B cell (primary cell): Measurements from ENCODE around the gene LZTR1. TPM values are rescaled to one million over a fixed set of nuclear protein-coding genes. Genes with fewer than 3 reads are reported as not detected.

ENCODE experiments used
- ATAC-seq: fragments of 200-7000 bp; cut with Tn5 transposase; one replicate; pipeline ENCODE4 v1.10.0; 2021; ENCODE audit warnings: low read depth, mild to moderate bottlenecking, moderate number of reproducible peaks, moderate library complexity
- CTCF ChIA-PET: fragments of 350-600 bp; sonication (Branson Sonifier 250); formaldehyde crosslinking; loops from one replicate; lab custom pipeline; 2021; ENCODE audit warnings: antibody characterized with exemption, inconsistent platforms; lab: Charles Lee
- POLR2A ChIA-PET: fragments of 350-600 bp; sonication (Branson Sonifier 250); formaldehyde crosslinking; loops from one replicate; lab custom pipeline; 2021; ENCODE audit warnings: antibody characterized with exemption; lab: Charles Lee
- DNase-seq: peaks from one replicate; pipeline ENCODE4 v3.0.0; 2013
- H2AFZ ChIP-seq: 2 replicates; pipeline ENCODE4 v1.6.1; 2012; ENCODE audit warnings: mild to moderate bottlenecking, low read depth, low read length; ENCODE audit not compliant: insufficient read depth, poor library complexity, severe bottlenecking
- H3K27ac ChIP-seq, 2 donors: 1 replicate in 1 of 2; 2 replicates in 1 of 2; pipeline ENCODE4 v1.5.1; 2012 to 2013; ENCODE audit warnings: low read length in 2 of 2, mild to moderate bottlenecking in 2 of 2, moderate library complexity in 1 of 2
- H3K27me3 ChIP-seq, 4 experiments: fragments of 200-600 bp in 1 of 4; sonication (generic) in 1 of 4; replicated peaks in 1 of 4; 1 replicate in 2 of 4; 2 replicates in 2 of 4; pipeline versions ENCODE4 v1.6.1 to v1.7.0; 2013 to 2016; ENCODE audit warnings: low read length in 3 of 4, mild to moderate bottlenecking in 2 of 4, mixed read lengths in 1 of 4, moderate library complexity in 1 of 4; ENCODE audit not compliant: insufficient read depth in 4 of 4, control insufficient read depth in 3 of 4; ENCODE audit errors: control extremely low read depth in 1 of 4
- H3K36me3 ChIP-seq, 2 experiments: replicated peaks in 1 of 2; 1 replicate in 1 of 2; 2 replicates in 1 of 2; pipeline versions ENCODE4 v1.6.1 to v1.7.1; 2013; ENCODE audit warnings: low read length in 1 of 2; ENCODE audit not compliant: insufficient read depth in 2 of 2, control insufficient read depth in 1 of 2; ENCODE audit errors: control extremely low read depth in 1 of 2, extremely low read depth in 1 of 2
- H3K4me1 ChIP-seq, 2 donors: fragments of 200-600 bp in 1 of 2; sonication (generic) in 1 of 2; 1 replicate in 1 of 2; 2 replicates in 1 of 2; pipeline versions ENCODE4 v1.5.1 to v1.6.1; 2013 to 2017; ENCODE audit warnings: low read length in 2 of 2; ENCODE audit not compliant: control insufficient read depth in 2 of 2, insufficient read depth in 2 of 2
- H3K4me2 ChIP-seq: replicated peaks from 2 replicates; pipeline ENCODE3; 2012; ENCODE audit warnings: mild to moderate bottlenecking, low read depth, low read length; ENCODE audit not compliant: poor library complexity, severe bottlenecking
- H3K4me3 ChIP-seq, 5 experiments: fragments of 200-600 bp in 1 of 5; sonication (generic) in 1 of 5; 1 replicate in 3 of 5; 2 replicates in 2 of 5; pipeline versions ENCODE4 v1.5.1 to v1.7.0; 2011 to 2016; ENCODE audit warnings: low read length in 4 of 5, mild to moderate bottlenecking in 4 of 5, low read depth in 2 of 5, control low read depth in 1 of 5, moderate library complexity in 1 of 5; ENCODE audit not compliant: insufficient read depth in 1 of 5; ENCODE audit errors: control extremely low read depth in 1 of 5, extremely low read depth in 1 of 5
- H3K79me2 ChIP-seq: fragments of 200-600 bp; sonication (generic); one replicate; pipeline ENCODE4 v1.6.0; 2016; ENCODE audit warnings: low read length; ENCODE audit not compliant: control insufficient read depth, insufficient read depth
- H3K9ac ChIP-seq: fragments of 200-600 bp; sonication (generic); 2 replicates; pipeline ENCODE4 v1.6.1; 2017; ENCODE audit warnings: mild to moderate bottlenecking, low read length, moderate library complexity
- H3K9me3 ChIP-seq, 3 donors: one replicate each; pipeline versions ENCODE4 v1.6.1 to v1.7.1; 2013; ENCODE audit warnings: low read length in 2 of 3; ENCODE audit not compliant: control insufficient read depth in 2 of 3, insufficient read depth in 1 of 3; ENCODE audit errors: control extremely low read depth in 1 of 3
- H4K20me1 ChIP-seq: 2 replicates; pipeline ENCODE4 v1.6.0; 2012; ENCODE audit warnings: mild to moderate bottlenecking, low read length; ENCODE audit not compliant: insufficient read depth, control insufficient read depth, poor library complexity, severe bottlenecking
- H3K27ac Mint-ChIP-seq: one replicate; pipeline ENCODE4 v1.8.0; 2021; ENCODE audit warnings: mixed read lengths
- H3K27me3 Mint-ChIP-seq: one replicate; pipeline ENCODE4 v1.8.0; 2021; ENCODE audit warnings: mixed read lengths
- H3K4me1 Mint-ChIP-seq: one replicate; pipeline ENCODE4 v1.8.0; 2021; ENCODE audit warnings: mixed read lengths
- H3K4me3 Mint-ChIP-seq: one replicate; pipeline ENCODE4 v1.8.0; 2021; ENCODE audit warnings: mixed read lengths
- H3K9me3 Mint-ChIP-seq: one replicate; pipeline ENCODE4 v1.8.0; 2022; ENCODE audit warnings: mixed read lengths; ENCODE audit not compliant: insufficient read depth
- CTCF ChIP-seq: fragments of 200-600 bp; IDR thresholded peaks from one replicate; pipeline ENCODE4 v1.8.0; 2022; ENCODE audit warnings: antibody characterized with exemption, mild to moderate bottlenecking
- EZH2 ChIP-seq: IDR thresholded peaks from 2 replicates; pipeline ENCODE4 v1.6.1; 2012; ENCODE audit warnings: borderline replicate concordance, low read depth, mild to moderate bottlenecking, moderate library complexity, low read length; ENCODE audit not compliant: insufficient read depth, poor library complexity, severe bottlenecking
- WGBS: methylation state at CpG from one replicate; pipeline ENCODE4 v1.1.5; 2013; ENCODE audit warnings: missing lambda C conversion rate; ENCODE audit not compliant: insufficient coverage; 5-methylcytosine and 5-hydroxymethylcytosine counted together
- intact Hi-C: fragments of 100-400 bp; cut with micrococcal nuclease; formaldehyde crosslinking; loops from one replicate; pipeline ENCODE4 v1.10.0; 2022
- polyA plus RNA-seq: library from polyadenylated mRNA; depleted of rRNA; stranded (reverse); fragments of >200 nt; gene quantifications from 2 replicates; pipeline ENCODE4 v1.2.3, GENCODE V29; 2012
- total RNA-seq, 2 donors: library from RNA; stranded (reverse); fragments of 120-200 nt in 1 of 2; gene quantifications; 1 replicate in 1 of 2; 2 replicates in 1 of 2; pipeline versions ENCODE4 v1.2.3 to v1.2.4, GENCODE V29; 2013 to 2022

Gene LZTR1
- total and polyA plus RNA-seq, 2 donors (not counting 1 experiment from before 2014, with no cell fraction given): 75.7 to 94.8 TPM

GRCh38 chr22:20948989-20949388, 33.1 kb upstream of the LZTR1 start:
- intact Hi-C loops: no loop called here
- no peaks in the 10 kb centered on the region for H3K9me3 ChIP-seq
- Mint-ChIP-seq H3K4me3 (no peak overlapping the region), H3K27me3 (no peaks in the 10 kb centered on the region), H3K4me1 (peaks cover 17% of the 10 kb centered on the region), H3K9me3 (no peaks in the 10 kb centered on the region), H3K27ac (no peak overlapping the region)
- ATAC-seq: no peak
- no peak overlapping the region for H3K9ac ChIP-seq
- no peak overlapping the region for H3K4me3 ChIP-seq
- WGBS: 100% methylated on average over 2 of the region's 5 CpGs
- ChIA-PET CTCF (no interaction called here), POLR2A (no interaction called here)
- H3K4me1 ChIP-seq: peaks cover 0 to 4% of the 10 kb centered on the region in 2 donors
- H3K36me3 ChIP-seq: peaks cover 2 to 46% of the 10 kb centered on the region in 2 experiments
- H3K27ac ChIP-seq: no peak overlapping the region
- H3K4me2 ChIP-seq: no peak overlapping the region
- no peak for TF ChIP-seq EZH2
- H4K20me1 ChIP-seq: peaks cover 72% of the 10 kb centered on the region
- H2AFZ ChIP-seq: no peak overlapping the region
- no peaks in the 10 kb centered on the region for H3K27me3 ChIP-seq
- peaks cover 63% of the 10 kb centered on the region for H3K79me2 ChIP-seq
- DNase-seq: no peak

GRCh38 chr22:20949698-20950183, 32.4 kb upstream of the LZTR1 start:
- H2AFZ ChIP-seq: no peak overlapping the region
- H3K9ac ChIP-seq: no peak overlapping the region
- intact Hi-C loops: no loop called here
- no peak for TF ChIP-seq CTCF
- Mint-ChIP-seq H3K4me3 (no peak overlapping the region), H3K27ac (no peak overlapping the region), H3K27me3 (no peaks in the 10 kb centered on the region), H3K9me3 (no peaks in the 10 kb centered on the region), H3K4me1 (peaks cover 17% of the 10 kb centered on the region)
- no peaks in the 10 kb centered on the region for H3K27me3 ChIP-seq
- WGBS: 87% methylated on average over 13 of the region's 13 CpGs
- no peaks in the 10 kb centered on the region for H3K9me3 ChIP-seq
- CTCF ChIA-PET: interaction anchor here (0.7 kb wide), 1 partner anchor 1039 kb away, joined by 3 read pairs; no protein-coding TSS in a partner anchor
- ATAC-seq (no peak), DNase-seq (no peak)
- H3K4me2 ChIP-seq: no peak overlapping the region
- H3K4me1 ChIP-seq: peaks cover 0 to 4% of the 10 kb centered on the region in 2 donors
- H3K79me2 ChIP-seq: peaks cover 56% of the 10 kb centered on the region
- H3K27ac ChIP-seq: no peak overlapping the region
- H4K20me1 ChIP-seq: peaks cover 66% of the 10 kb centered on the region
- no peak overlapping the region for H3K4me3 ChIP-seq
- H3K36me3 ChIP-seq: peaks cover 4 to 49% of the 10 kb centered on the region in 2 experiments
- POLR2A ChIA-PET: no interaction called here
